Epidermal melanocyte (primary cell): Measurements from ENCODE around the gene TBC1D23.
A peak's percentile ranks its signal among the peaks of the same experiment; 100 is the strongest.
"Not testable (repeated sequence)": the region's sequence is repeated elsewhere in the genome, so short reads cannot be mapped to it uniquely, and the experiment has no call there.

Source experiments
- DNase-seq: peaks from one replicate; pipeline ENCODE4 v3.0.0; 2011; ENCODE audit warnings: low spot score; ENCODE audit not compliant: insufficient read length

TBC1D23 gene

GRCh38 chr3:100260685-100261484, at the start of gene TBC1D23:
Gene TBC1D23, plus strand, starts transcription at chr3:100260992. Its CDS starts 27 bp downstream, at chr3:100261019.
- DNase-seq = peak; percentile 88

GRCh38 chr3:100213891-100214573, 46.8 kb upstream of the TBC1D23 start:
- no peak for DNase-seq

GRCh38 chr3:100214574-100214964, 46.2 kb upstream of the TBC1D23 start:
- no peak for DNase-seq

GRCh38 chr3:100216713-100217112, 44.1 kb upstream of the TBC1D23 start:
- DNase-seq = no peak

GRCh38 chr3:100221159-100221558, 39.6 kb upstream of the TBC1D23 start:
- DNase-seq = no peak

- no peak for DNase-seq
Measured at GRCh38 chr3:100225193-100225592, 35.6 kb upstream of the TBC1D23 start.

GRCh38 chr3:100225883-100226282, 34.9 kb upstream of the TBC1D23 start:
- DNase-seq = no peak

- peak; percentile 61 for DNase-seq
Measured at GRCh38 chr3:100226712-100227429, 33.9 kb upstream of the TBC1D23 start.

- DNase-seq = no peak
Measured at GRCh38 chr3:100227511-100227921, 33.3 kb upstream of the TBC1D23 start.

GRCh38 chr3:100228247-100228646, 32.5 kb upstream of the TBC1D23 start:
- DNase-seq = no peak

- not testable (repeated sequence) for DNase-seq
Measured at GRCh38 chr3:100229188-100229587, 31.6 kb upstream of the TBC1D23 start.

GRCh38 chr3:100230710-100231109, 30.1 kb upstream of the TBC1D23 start:
- DNase-seq = no peak

- no peak for DNase-seq
Measured at GRCh38 chr3:100231668-100232067, 29.1 kb upstream of the TBC1D23 start.

- DNase-seq = no peak
Measured at GRCh38 chr3:100234364-100234763, 26.4 kb upstream of the TBC1D23 start.

GRCh38 chr3:100238599-100238998, 22.2 kb upstream of the TBC1D23 start:
- DNase-seq = no peak

GRCh38 chr3:100242471-100242870, 18.3 kb upstream of the TBC1D23 start:
- not testable (repeated sequence) for DNase-seq

GRCh38 chr3:100244264-100244663, 16.5 kb upstream of the TBC1D23 start:
- no peak for DNase-seq

GRCh38 chr3:100245136-100245535, 15.7 kb upstream of the TBC1D23 start:
- DNase-seq = no peak

- DNase-seq = no peak
Measured at GRCh38 chr3:100245927-100246326, 14.9 kb upstream of the TBC1D23 start.

- DNase-seq = no peak
Measured at GRCh38 chr3:100246999-100247398, 13.8 kb upstream of the TBC1D23 start.

- no peak for DNase-seq
Measured at GRCh38 chr3:100252001-100252400, 8.8 kb upstream of the TBC1D23 start.

- no peak for DNase-seq
Measured at GRCh38 chr3:100254168-100254777, 6.5 kb upstream of the TBC1D23 start.
